ENCODE results near the gene P4HTM.

The P4HTM gene

DNA sequence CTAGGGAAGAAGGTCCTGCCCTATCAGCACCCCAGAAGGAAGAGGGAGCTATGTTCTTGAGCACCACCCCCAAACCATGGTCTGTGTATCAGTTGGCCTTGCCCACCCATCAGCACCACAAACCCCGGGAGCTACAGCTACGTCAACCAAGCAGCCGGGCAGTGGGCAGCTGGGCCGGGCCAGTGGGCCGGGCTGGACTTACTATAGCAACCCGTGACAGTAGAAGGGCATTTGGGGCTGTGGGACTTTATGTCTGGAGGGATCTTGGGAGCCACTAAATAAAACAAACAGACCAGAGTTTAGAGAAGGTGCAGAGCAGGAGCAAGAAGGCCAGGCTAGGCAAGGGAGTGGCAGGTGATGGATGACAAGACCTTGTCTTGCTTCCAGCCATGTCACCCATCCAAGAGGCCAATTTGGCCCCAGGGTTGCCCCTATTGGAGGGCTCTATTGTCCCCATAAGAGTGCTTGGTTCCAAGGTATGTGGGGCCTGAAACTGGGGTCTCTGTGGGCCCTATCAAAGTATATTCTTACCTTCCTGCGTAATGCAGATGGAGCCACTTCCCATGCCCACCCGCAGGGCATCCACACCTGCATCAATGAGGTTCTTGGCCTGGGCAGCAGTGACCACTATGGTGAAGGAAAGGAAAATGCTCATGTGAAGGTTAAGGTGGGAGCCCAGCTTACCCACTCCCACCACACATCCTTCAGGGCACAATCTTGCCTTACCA, 35.9 kb downstream of the P4HTM start:
- DNase-seq = no peak

GRCh38 chr3:49026536-49026935, 36.5 kb downstream of the P4HTM start:
- DNase-seq = no peak

DNA sequence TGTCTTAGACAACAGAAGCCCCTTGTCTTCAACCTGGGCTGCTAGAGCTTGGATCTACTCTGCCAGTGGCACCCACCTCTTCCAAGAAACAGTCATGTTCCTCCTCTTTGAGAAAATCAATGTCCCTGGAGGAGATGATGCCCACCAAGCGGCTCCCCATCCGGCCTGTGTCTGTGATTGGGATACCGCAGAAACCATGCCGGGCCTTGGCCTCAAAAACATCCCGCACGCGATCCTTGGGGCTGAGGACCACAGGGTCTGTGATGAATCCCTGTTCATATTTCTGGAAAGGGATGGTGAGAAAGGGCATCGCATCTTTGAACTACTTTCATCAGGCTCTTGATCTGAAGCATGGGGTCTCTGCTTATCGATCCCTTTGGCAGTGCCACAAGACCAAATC, 37.6 kb downstream of the P4HTM start:
- no peak for DNase-seq

- no peak for DNase-seq
Measured at GRCh38 chr3:49028298-49028672, 38.2 kb downstream of the P4HTM start.

DNA sequence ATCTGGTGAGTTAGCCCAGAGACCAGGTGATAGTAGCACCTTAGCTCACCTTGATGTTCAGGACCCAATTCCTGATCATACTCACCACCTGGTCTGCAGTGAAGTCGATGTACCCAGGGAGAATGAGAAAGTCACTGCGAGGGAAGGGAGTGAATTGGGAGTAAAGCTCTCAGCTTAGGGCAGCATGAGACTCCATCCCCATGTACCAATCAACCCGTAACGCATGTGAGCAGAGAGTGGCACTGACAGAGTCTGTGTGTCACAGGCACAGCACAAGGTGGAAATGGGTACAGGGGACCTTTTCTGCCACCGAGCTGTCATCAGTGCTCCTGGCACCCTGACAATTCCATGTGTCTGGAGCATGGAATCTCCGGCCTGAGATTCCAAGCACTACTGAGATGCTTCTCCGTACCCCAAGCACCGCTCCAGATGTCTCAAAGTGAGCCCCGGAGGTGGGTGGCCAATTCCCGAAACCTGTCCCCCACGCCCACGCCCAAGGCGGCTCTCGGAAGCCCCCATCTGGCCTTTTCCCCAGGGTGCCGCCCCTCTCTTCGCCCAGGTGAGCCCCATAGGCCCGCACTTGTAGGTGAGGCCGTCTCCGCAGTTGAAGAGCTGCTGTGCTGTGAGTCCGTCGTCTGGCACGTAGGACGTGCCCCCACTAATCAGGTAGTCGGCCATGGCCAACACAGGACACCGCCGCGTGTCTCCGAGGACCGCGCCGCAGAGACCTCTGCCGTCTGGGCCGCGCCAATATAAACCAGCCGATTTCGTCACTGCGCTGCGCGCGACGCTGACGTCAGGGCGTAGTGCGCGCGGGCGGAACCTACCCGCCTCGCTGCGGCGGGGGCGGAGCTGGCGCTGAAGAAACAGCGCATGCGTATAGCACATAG, 38.9 kb downstream of the P4HTM start, which contains the start of gene IMPDH2:
Gene IMPDH2 (minus strand): TSS at position 726 of the 890 bp plus-strand sequence. CDS start 48 bp downstream, at position 678.
- DNase-seq = peak; percentile 82 to 83

DNA sequence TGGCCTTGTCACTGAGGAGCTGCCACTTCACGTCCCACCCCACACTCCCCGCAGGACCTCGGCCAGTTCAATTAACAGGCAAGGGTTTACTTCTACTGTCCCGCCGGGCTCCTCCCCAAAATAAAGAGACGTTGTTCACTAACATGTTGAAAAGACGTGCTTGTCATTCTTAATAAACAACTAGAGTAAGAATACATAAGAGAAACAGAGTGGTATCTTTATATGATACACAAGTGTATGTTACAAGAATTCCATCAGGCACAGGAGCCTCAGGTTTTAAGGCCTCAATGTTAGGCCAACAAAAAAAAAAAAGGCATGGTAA, 39.5 kb downstream of the P4HTM start:
- no peak for DNase-seq

DNA sequence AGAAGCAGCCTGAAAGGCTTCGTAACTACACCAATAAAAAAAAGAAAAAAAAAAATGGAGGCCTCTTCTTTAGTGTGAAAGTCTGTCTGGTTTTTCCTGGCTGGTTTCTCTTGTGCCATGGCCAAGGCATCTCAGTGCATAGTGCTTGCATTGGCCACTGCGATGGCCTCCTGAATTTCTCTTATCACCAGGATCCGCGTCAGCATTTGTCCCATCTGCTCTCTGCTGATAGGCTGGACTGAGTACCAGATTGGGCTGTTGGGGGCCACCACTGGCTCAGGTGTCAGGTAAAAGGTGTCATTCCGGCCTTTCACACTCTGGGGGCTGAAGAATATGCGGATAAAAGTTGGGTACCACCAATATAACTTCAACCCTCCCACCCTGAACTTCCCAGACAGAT, 40.3 kb downstream of the P4HTM start:
- no peak for DNase-seq

DNA sequence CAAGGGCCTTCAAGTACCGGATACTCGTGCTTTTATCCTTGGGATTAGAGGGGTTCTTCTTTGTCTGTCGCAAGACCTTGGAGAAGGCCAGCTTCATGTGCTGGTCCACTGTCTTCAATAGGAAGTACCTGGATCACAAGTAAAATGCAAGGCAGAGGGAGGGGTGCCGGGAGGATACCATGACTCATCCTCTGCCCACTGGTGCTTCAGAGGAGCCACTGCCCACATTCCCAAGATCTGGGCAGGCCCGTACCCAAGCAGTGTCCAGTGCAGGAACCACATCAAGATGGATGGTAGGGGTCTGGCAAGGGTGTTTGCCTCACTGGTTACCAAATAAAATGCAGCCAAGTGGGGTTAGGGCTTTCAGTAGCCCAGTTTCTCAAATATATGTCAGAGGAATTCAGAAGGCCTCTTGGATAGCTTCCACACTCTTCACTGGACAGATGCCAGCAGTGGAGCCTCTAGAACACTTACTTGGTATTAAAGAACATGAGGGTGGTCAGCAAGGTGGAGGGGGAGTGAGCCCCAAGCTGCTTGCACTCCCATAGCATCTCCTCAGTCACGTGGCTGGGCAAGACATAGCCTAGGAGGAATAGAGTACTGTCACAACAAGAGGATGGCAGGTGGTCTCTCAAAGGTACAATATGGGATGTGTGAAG, 42.7 kb downstream of the P4HTM start:
- DNase-seq = no peak

DNA sequence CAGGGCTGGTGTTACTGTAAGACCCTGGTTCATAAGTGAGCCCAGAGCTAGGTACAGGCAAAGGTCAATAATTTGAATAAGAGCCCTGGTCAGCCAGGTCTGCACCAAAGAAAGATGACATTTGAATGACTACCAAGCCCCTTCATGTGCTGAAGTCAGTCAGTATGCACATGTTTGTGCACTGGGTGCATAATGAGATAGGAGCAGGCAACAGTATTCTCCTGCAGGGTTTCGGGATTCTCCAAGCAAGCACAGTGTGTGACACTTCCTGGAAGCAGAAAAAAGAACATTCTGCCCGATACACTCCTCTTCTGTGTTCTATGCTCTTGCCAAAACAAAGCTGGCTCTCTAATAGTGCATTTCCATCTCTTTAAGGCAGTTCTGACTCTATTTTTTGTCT, 44.6 kb downstream of the P4HTM start:
- no peak for DNase-seq

GRCh38 chr3:49035281-49035680, 45.2 kb downstream of the P4HTM start:
- no peak for DNase-seq

GRCh38 chr3:49053543-49053942, 63.5 kb downstream of the P4HTM start:
- DNase-seq = no peak

GRCh38 chr3:49054344-49054862, 64.4 kb downstream of the P4HTM start:
- no peak for DNase-seq

Data from SHP77 (cell line).